GM19238 (cell line): ENCODE results near the gene TMEM164.

Experiments
- DNase-seq: peaks from one replicate; pipeline ENCODE4 v3.0.0; 2011; ENCODE audit warnings: low spot score; ENCODE audit not compliant: insufficient read length

The TMEM164 gene

DNA sequence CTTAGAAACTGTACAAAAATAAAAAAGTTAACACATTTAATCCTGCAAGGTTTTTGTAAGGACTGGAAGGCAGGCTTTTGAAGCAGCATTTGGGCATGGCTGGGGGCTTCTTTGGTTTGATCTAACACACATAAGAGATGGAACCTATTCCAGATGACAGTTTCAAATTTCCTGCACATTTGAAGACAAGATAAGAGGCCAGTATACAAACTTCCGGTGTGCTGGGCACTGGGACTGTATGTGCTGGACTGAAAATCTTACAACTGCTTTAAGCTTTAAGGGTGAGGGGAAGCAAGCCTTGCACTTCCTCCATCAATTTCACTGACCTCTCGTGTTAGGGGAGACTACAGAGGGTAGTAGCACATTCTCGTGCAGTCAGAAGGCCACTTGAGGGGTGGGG lies 192.1 kb downstream of the TMEM164 start:
- DNase-seq, result no peak

DNA sequence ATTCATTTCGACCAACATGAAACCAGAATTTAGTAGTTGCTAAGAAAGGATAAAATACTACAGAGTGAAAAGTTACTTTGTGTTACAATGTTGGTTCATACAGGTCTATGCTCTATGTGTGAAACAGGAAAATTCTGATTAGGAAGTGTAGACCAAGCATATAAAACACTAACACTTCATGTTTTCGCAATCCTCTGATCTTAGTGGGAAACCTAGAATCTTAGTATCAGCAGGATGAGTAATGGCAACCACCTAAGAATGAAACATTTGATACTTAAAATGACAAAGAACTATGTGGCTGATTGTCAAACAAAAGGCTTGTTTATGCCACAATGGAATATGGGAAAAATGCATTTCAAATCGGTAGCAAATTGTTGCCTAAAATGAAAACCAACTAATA lies 198.9 kb downstream of the TMEM164 start:
- DNase-seq, result no peak

DNA sequence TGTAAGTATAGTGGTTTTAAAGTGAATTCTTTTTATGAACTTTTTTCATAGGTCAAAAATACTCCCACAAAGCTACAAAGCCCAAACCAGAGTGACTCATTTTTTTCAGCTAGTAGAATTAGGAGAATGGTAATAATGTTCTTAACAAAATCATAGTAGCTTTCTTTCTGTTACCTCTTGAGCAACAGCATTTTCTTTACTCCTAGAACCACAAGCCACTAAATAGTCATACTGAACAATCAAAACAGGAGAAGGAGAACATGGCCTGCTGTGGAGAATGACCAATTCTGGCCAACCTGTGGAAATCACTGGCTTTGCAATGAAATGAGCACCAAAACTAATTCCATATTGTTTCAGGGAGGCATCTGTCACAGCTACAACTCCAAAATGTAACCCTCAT lies 202.1 kb downstream of the TMEM164 start:
- no peak for DNase-seq

DNA sequence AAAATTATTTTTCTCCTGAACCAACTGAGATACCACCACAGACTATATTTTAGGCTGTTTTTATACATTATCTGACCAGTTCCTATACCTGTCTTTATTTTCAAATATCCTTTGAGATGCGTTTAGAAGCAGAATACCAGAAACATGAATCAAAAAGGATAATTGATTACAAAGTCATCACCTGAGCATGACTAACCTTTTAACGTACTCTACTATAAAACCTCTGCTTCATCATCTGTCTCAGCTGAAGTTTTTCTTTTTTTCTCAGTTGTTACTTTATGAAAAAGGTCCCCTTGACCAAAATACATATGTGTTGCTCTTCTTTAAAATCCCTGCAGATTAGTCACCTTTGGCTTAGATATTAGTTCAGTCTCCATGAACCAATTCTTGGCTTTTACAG lies 205.2 kb downstream of the TMEM164 start:
- DNase-seq, result no peak

DNA sequence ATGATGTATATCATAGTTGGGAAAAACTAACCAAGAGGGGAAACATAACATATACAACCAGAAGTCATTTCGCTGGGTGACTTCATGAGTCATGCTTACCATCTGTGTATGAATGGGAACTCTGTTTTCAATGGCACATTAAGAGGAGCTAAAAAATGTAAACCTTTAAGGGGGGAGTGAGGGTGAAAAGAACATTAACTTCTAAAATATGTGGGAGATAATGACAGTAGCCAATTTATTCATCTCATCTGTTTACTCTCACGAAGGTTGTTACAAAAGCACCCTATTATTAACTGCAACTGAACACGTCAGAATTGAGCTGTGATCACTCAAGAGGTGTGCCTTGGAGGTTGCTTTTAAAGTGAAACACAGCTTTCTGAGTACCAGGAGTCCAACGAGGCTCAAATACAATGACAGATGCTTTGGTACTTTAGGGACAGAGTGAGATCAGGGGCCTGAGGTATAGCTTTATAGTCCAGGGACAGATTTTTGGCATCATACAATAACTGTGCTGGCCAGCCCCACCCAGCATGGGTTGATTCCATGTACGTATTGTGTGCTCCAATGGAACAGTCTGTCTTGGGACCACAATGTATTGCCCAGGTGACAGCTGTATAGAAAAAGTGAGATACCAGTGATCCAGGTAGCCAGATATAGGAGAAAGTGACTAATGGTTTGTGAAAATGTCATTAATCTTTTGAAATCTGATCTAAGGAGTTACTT lies 207.7 kb downstream of the TMEM164 start:
- DNase-seq, result no peak

DNA sequence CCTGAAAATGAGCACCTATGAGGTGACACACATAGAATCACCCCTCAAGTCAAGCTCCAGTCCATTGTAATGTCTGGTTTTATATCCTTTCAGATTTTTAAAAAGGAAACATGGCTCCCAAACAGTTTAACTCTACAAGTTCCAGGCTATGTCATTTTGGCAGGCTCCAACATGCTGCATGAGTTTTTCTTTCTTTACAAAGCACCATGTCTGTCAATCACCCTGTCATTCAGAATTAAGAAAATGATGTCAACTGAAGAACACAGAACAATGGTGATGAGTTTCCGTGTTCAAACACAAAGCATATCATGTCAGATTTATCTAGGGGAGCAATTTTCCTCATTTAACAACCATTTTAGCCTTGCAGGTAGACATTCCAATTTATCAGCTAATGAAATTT lies 208.4 kb downstream of the TMEM164 start:
- DNase-seq, result no peak

DNA sequence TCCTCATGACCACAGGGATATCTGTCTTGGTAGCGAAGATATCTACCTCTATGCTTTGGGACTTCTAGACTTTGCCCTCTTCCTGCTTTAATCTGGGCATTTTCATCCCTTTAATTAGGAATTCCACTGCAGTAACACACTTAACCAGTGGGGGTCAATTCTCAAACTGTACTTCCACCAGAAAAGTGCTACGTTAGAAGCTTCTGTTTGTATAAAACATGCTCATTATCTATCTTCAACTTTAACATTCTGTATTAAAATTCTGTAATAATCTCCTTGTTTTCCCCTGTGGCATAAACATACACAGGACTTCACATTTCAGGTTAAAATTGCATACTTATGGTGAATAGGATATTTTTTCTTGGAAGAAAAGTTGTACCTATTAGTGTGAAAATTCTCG lies 209.4 kb downstream of the TMEM164 start:
- no peak for DNase-seq

DNA sequence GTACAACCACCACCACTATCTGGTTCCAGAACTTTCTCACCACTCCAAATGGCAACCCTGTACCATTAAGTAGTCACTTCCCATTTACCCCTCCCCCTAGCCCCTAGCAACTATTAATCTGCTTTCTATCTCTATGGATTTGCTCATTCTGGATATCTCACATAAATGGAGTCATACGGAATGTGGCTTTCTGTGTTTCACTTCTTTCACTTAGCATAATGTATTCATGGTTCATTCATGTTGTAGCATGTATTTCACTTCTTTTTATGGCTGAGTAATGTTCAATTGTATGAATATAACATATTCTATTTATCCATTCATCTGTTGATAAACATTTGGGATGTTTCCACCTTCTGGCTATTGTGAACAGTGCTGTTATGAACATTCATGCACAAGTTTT lies 210.3 kb downstream of the TMEM164 start:
- DNase-seq, result no peak

DNA sequence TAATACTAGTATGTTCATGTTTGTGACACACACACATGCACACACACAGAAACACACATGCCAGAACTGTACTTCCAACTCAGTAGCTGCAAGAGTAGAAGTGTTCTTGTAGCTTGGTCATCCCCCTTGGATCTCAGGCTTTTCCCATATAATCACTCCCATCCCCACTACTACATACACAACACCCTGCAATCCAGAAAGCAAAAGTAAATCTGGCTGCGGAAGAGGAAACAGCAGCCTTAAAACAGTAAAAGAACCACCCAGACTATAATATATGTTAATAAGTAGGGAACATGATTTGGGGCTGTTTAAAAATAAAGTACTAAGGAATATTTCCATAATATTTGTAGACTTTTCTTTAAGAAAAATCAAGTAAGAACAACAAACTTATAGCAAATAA lies 211.8 kb downstream of the TMEM164 start:
- no peak for DNase-seq

DNA sequence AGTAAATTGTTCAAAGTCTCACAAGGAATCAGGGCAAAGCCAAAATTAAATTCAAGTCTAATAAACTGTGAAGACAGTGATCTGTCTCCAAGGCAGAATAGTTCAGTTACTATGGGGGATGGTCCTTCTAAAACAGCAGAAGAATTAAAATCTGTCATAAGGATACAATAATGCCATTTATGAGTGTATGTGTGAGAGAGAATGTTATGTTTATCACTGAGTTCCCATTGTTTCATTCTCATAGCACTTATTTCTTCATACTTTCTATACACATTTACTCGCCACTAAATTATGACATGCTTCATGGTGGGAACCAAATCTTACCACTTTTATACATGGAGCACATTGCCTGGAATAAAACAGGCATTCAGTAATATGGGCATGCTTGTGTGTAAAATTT lies 212.5 kb downstream of the TMEM164 start:
- no peak for DNase-seq

DNA sequence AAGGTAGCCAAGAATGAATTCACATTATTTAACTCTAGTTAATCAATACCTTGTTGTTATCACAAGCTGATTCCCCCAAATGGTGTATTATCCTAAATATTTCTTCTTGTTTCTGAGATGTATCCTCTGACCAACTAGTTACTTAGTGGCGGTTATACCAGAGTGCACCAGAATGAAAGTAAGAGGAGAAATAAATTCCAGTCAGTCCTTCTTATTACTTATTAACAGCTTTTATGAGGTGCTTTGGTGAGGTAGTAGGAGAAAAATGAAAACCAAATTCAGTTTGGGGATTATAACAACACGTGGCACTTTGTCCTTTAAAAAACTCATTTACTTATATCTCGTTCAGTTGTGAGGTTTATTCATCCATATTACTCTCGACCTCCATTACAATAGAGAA lies 213.1 kb downstream of the TMEM164 start:
- no peak for DNase-seq

DNA sequence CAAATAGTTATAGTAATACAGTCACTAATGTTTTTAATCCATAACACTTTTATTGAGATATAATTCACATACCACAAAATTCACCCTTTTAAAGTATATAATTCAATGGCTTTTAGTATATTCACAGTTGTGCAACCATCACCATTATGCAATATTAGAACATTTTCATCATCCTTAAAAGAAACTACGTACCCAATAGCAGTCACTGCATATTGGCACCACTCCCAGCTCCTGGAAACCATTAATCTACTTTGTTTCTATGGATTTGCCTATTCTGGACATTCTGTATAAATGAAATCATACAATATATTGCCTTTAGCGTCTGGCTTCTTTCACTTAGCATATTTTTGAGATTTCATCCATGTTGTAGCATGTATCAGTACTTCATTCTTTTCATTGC lies 215.7 kb downstream of the TMEM164 start:
- no peak for DNase-seq

DNA sequence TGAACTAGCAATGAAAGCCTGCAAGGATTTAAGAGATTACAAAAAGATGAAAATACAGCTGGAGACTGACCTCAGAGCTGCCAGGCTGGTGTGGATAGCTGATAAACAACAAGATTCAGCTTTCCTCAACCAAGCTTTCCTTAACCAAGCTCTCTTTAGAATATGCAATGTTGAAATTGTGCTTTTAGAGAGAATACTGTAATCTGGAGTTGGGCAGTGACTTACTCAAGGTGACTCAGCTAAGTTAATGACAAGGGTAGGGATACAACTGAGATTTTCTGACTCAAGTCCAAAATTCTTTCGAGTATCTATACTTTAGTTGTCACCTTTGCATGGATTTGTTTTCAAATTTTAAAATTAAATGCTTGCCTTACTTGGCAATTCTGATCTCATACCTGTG lies 217.0 kb downstream of the TMEM164 start:
- no peak for DNase-seq

DNA sequence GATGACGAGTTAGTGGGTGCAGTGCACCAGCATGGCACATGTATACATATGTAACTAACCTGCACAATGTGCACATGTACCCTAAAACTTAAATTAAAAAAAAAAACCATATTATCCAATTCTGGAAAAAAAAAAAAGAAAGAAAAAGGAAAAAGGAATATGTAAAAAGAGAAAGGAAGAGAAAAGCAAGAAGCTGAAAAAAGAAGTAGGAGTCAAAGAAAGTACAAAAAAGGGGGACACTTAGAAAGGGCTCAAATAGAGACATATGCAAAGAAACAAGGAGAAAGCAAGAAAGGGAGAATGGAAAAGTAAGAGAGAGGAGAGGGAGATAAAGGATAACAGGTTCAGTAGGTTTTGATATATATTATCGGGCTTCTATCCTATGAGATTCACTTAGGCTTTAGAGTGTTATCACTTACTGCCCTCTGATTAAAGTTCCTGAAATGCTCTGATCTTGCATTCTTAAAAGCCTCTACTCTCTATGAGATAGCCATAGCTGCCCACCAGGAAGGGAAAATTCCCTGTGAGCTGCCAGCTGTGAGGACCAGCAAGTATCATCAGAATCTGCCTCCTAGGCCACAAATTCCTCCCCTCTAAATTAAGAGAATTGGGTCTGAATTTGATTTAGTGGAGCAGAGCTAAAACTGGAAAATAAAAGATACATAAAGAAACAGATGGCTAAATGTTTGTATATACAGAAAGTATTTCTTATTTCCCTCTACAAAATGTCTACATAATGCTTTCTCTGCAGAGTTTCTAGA lies 219.8 kb downstream of the TMEM164 start:
- no peak for DNase-seq

DNA sequence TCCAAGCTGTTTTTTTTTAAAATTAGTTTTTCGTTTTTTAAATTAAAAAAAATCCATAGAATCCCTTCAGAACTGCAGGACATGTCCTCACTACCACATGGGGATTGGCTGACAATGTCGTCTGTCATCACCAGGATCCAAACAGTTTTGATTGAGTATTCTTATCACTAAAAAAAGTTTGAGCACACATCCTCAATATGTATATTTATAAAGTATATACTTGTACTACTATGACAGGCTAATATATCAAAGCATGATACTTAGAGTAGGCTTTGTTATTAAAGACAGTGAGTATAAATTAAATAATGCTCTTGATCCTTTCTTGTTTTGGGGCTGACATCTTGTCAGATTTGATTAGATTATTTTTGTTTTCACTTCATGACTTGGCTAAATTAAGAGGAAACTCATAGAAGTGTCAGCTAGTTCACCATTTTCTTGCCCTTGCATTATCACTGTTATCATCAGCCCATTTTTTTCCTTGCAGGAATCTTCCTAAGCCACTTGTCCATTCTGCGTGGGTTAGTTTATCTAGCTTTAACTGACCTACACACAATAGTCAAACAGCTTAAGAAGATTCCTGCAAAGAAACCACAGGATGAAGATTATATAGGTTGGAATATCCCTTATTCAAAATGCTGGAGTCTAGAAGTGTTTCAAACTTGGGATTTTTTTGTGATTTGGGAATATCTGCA lies 222.2 kb downstream of the TMEM164 start:
- no peak for DNase-seq

DNA sequence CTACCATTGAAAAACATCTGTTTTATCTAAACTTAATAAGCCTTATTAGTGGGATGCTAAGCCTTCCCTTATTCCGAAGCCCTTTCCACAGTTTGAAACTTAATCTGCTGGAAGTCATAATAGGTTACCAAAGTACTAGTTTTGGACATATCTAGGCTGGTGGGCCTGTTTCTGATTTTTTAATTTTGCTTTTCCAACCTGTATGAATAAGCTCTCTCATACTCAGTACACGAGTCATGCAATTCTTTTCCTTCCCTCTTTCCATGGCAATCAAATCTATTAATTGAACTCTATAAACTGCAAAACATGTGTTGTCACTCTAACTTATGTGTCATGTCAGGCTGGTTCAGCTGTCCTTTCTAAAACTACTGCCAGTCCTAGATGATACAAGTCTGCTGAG lies 224.0 kb downstream of the TMEM164 start:
- DNase-seq, result no peak
